GM12864 (cell line): Measurements from ENCODE around the gene YPEL4.

Source experiments
- DNase-seq: peaks from one replicate; pipeline ENCODE4 v3.0.0-alpha.2; 2011; ENCODE audit warnings: low read depth
- H3K4me3 ChIP-seq: 2 replicates; pipeline ENCODE4 v1.5.1; 2011; ENCODE audit warnings: mild to moderate bottlenecking, low read depth, low read length, control low read depth
- TF ChIP-seq, protein P1 (sequence below): IDR thresholded peaks from 2 replicates; pipeline ENCODE4 v1.5.1; 2011; ENCODE audit warnings: low read depth, mild to moderate bottlenecking, moderate library complexity, low read length, control low read depth, inconsistent platforms; ENCODE audit errors: missing control alignments

Gene YPEL4

GRCh38 chr11:57633394-57634070 is 16.2 kb downstream of the YPEL4 start:
- TF ChIP-seq, protein P1, sequence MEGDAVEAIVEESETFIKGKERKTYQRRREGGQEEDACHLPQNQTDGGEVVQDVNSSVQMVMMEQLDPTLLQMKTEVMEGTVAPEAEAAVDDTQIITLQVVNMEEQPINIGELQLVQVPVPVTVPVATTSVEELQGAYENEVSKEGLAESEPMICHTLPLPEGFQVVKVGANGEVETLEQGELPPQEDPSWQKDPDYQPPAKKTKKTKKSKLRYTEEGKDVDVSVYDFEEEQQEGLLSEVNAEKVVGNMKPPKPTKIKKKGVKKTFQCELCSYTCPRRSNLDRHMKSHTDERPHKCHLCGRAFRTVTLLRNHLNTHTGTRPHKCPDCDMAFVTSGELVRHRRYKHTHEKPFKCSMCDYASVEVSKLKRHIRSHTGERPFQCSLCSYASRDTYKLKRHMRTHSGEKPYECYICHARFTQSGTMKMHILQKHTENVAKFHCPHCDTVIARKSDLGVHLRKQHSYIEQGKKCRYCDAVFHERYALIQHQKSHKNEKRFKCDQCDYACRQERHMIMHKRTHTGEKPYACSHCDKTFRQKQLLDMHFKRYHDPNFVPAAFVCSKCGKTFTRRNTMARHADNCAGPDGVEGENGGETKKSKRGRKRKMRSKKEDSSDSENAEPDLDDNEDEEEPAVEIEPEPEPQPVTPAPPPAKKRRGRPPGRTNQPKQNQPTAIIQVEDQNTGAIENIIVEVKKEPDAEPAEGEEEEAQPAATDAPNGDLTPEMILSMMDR, result no peak
- no peak overlapping the region for H3K4me3 ChIP-seq
- no peak for DNase-seq

- TF ChIP-seq, protein P1, result no peak
- no peak for DNase-seq
- H3K4me3 ChIP-seq, result no peak overlapping the region
Observed at GRCh38 chr11:57632116-57632515, 17.6 kb downstream of the YPEL4 start.

- TF ChIP-seq, protein P1, result no peak
- no peak for DNase-seq
Observed at GRCh38 chr11:57630171-57630570, 19.5 kb downstream of the YPEL4 start.

GRCh38 chr11:57626895-57627294 is 22.8 kb downstream of the YPEL4 start:
- TF ChIP-seq, protein P1, result no peak
- DNase-seq, result no peak
- H3K4me3 ChIP-seq, result no peak overlapping the region

More at GRCh38 chr11:57630171-57630570, 19.5 kb downstream of the YPEL4 start:
- H3K4me3 ChIP-seq, result no peak overlapping the region

- DNase-seq, result no peak
- no peak overlapping the region for H3K4me3 ChIP-seq
- TF ChIP-seq, protein P1, result no peak
Observed at GRCh38 chr11:57624864-57625263, 24.8 kb downstream of the YPEL4 start.

- TF ChIP-seq, protein P1, result no peak
- no peak overlapping the region for H3K4me3 ChIP-seq
- no peak for DNase-seq
Observed at GRCh38 chr11:57622263-57622662, 27.4 kb downstream of the YPEL4 start.

DNA sequence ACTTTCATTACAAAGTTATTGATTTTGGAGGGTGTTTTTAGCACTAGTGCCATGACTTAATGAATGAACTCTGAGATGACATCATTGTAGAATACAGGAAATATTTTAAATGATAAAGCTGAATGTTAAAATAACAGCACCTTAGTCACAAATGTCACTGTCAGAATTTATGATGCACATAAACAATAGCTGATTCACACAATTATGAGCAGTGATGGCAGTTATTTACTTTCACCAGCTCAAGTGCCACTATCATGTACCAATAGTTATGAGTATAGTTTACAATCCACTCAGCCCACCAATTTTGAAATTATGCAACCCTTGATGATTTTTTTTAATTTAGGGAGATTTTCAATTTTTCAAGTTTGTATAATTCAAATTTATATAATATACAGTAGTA is 29.2 kb downstream of the YPEL4 start:
- TF ChIP-seq, protein P1, result no peak
- no peak for DNase-seq

More for the DNA sequence above, 29.2 kb downstream of the YPEL4 start:
- no peak overlapping the region for H3K4me3 ChIP-seq
